Inferior parietal cortex (tissue), 1 donor: ENCODE results near the gene REC114.
"Not testable (repeated sequence)": the region's sequence is repeated elsewhere in the genome, so short reads cannot be mapped to it uniquely, and the experiment has no call there.

ENCODE experiments used
- DNase-seq: peaks from one replicate; pipeline ENCODE4 v3.0.0-alpha.2; 2016; ENCODE audit errors: extremely low spot score

Gene REC114

DNA sequence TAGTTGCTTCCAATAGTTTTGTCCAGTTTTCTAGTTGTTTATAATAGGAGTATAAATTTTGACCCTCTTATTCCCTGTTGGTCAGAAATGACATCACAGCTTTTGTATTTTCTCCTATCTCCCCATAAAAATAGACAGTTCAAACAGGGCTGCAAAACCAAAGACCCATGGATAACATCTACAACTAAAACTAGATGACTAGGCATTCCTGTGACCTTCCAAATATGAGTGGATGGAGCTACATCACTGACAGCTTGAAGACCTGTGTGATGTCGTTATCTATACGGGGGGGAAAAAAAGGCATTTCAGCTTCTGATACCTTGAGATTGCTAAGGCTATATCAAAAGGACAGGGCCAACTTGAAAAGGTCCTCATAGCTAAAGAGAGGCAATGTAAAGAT is 84.6 kb downstream of the REC114 start:
- no peak for DNase-seq

DNA sequence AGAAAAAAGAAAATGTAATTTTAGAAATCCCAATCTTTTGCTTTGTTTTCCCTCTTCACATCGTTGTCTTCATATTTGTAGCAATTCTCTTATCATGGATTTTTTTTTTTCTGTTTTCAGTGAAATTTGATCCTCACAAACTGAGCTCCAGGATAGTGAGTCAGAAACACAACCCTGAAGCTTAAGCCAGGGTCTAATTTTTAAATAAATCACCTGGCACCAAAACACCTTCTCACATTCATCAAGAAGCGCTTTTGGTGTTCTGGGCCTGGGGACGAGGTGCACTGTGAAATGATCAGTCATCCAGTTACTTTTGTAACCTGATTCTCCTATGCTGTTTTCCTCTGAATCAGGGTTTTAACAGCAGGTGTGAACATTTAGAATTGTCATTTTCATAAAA is 87.7 kb downstream of the REC114 start:
- no peak for DNase-seq

DNA sequence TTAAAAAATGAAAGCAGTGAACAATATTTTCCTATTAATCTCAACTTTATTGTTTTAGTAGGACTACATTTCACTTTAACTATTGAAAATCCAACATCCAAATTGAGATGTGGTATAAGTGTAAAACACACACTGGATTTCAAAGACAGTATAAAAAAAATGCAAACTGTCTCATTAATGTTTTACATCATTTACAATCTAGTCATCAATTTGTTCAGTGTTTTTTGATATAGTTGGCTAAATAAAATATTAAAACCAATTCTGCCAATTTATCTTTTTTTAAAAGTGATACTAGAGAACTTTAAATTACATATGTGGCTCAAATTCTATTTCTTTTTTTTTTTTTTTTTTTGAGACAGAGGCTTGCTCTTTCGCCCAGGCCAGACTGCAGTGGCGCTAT is 95.2 kb downstream of the REC114 start:
- DNase-seq: no peak

DNA sequence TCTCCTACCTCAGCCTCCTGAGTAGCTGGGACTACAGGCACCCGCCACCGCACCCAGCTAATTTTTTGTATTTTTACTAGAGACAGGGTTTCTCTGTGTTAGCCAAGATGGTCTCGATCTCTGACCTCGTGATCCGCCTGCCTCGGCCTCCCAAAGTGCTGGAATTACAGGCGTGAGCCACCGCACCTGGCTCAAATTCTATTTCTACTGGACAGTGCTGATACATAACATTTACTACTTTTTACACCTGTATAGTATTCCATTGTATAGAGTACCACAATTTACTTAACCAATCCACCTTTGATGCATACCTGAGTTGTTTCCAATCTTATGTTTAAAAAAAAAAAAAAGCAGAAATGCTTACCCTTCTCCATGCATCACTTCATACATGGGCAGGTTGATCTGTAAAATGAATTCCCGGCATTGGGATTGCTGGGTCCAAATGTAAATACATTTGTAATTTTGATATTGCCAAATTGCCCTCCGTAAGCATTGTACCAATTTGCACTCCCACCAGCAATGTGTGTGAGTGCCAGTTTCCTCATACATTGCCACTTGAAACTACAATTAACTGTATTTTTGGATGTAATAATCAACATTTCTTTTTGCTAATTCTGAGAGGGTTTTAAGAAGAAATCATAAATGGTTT is 95.7 kb downstream of the REC114 start:
- DNase-seq: no peak

DNA sequence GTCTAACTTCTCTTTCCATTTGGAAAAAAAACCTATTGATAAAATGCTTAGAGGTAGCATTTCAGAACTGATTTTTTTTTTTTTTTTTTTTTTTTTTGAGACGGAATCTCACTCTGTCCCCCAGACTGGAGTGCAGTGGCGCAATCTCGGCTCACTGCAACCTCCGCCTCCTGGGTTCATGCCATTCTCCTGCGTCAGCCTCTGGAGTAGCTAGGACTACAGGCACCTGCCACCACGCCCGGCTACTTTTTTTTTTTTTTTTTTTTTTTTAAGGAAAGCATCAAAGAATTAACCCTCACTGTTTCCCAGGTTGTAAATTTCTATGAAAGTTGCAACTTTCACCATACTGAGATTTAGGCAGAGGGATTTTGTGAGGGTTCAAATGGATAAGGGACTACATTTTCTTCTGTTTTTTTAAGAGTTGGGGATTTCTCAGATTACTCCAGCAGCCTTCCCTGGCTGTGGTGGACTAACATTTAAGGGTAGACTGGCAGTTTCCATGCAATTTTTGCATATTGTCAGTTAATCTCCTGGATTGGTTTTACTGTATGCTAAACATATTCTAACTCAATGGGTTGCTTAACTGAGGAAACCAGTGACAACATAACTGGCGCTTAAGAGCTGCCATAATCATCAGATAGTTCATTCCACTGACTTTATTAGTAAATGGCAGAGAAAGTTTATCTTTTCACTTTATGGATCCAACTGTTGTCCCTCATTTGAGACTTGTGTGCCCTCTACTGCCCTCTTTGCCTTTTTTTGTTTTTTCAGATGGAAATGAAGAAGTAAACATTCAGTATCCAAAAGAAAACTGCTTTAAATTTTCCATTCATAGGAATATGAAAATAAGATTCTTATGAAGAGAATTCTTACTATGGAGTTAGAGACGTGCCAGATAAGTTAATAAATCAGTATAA is 96.5 kb downstream of the REC114 start:
- no peak for DNase-seq

DNA sequence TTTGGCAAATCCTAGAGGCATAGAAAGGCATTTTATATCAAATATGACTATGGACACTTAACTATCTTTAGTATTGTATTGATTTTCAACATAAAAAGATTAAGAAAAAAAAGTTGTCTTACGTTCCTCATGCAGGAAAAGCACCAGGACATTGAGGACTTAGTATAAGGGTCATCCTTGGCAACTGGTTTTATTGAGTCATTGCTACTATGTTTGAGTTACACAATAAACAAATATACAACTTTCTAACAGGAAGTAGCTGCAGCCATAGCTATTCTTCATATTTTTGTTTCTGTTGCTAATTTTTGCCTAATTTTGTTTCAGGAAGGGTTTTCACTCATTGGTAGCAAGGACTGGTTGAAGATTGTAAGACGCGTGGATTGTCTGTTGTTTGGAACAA is 97.2 kb downstream of the REC114 start:
- no peak for DNase-seq

DNA sequence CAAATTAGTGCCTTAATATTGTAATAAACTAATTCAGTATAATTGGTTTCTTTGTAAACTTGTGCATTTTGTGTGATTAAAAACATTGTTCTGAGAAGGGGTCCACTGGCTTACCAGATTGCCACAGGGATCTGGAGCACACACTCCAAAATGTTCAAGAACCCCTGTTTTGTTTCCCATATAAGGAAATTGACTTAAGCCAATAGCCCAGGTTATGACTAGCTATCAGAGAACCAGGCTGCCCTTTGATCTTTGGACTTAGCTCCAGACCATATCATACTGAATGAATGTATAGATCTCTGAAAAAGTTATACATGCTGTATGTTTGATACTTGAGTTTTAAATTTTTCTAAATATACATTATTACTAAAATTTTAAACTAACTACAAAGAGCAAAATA is 98.5 kb downstream of the REC114 start:
- no peak for DNase-seq

DNA sequence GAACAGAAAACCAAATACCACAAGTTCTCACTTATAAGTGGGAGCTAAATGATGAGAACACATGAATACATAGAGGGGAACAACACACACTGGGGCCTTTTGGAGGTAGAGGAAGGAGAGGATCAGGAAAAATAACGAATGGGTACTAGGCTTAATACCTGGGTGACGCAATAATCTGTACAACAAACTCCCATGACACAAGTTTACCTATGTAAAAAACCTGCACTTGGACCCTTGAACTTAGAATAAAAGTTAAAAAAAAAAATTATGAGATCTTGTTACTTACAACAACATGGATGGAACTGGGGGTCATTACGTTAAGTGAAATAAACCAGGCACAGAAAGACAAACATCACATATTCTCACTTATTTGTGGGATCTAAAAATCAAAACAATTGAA is 106.0 kb downstream of the REC114 start:
- DNase-seq: not testable (repeated sequence)

DNA sequence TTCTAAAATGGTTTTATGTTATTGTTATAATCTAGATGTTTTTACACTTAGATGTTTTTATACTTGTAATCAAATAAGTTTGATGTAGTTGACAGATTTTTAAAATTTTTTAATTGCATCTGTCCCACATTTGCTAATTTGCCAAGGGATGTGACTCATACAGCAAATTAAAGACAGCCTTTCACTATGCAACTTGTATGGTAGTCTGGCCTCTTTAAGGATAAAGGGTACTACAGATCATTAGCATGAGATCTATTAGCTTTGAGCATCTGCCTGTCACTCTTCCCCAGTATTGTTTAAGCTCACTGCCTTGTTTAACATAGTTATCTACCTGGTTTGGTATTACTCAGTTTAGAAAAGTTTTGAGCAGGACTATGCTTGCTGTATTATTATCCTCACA is 107.2 kb downstream of the REC114 start:
- no peak for DNase-seq

DNA sequence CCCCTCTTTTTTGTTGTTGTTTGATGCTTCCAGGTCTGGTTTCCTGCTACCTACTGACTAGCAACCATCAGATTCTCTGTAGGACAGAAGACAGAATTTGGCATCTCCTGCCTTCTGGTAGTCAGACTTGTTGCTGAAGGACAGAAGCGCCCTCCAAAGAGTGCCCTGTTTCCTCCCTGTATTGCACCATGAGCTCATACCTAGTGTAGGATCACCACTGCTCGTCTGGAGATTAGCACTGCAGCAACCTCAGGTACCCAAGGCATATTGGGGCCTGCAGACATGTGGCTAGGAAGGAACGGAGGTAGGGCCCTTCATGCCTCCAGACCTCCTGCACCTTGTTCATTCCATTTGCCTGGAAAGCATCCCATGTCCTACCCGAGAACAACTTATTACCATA is 112.1 kb downstream of the REC114 start:
- DNase-seq: no peak

DNA sequence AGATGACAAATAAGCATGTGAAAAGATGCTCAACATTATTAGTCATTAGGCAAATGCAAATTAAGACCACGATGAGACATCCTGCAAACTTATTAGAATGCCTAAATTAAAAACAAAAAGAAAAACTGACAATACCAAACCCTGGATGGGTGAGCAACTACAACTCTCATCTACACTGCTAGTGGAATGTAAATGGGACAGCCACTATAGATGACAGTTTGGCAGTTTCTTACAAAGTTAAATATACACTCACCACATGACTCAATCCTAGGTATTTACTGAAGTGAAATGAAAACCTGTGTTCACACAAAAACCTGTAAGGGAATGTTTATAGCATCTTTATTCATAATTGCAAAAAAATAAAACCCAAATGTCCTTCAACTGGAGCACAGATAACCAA is 115.6 kb downstream of the REC114 start:
- DNase-seq: no peak

DNA sequence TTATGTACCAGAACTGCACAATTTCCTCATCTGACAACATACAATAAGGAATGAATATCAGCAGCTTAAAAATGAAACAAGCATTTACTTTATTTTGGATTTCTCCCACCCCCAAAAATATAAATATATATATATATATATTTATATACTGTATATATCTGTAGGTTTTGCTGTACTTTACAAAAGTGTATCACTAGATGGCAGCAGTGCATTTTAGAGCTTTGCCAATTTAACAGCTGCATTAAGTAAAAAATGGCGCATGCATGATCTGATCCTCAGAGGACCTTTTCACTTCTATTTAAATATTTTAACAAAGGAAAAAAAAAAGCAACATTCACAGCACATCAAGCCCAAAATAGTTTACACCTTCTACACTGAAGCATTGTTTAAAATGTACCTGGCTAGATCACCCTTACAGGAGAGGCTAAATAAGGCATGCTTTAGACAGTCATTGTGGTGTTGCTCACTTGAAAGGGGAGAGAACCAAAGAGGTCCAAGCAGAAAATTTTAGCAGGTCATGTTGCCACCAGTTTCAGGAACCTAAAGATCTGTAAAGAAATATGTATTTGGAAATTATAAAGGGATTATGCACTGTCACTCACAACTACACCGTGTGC is 117.6 kb downstream of the REC114 start:
- DNase-seq: peak; percentile 86

DNA sequence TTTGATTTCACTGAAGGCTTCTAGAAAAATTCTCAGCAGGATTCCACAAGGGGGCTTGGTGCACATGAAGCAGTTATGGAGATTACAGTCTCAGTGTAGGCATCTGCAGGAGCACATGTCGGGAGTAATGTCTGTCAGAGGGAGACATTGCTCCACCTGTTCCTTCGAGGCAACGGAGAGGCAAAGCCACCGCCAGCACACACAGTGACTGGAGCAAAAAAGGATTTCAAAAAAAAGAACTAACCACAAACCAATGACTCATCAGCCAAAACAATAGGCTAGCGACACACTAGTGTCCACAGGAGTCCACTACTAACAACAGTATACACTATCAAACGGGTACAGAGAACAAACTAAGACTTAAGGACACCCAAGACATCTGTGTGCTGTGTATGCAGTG is 121.3 kb downstream of the REC114 start:
- peak; percentile 49 for DNase-seq

DNA sequence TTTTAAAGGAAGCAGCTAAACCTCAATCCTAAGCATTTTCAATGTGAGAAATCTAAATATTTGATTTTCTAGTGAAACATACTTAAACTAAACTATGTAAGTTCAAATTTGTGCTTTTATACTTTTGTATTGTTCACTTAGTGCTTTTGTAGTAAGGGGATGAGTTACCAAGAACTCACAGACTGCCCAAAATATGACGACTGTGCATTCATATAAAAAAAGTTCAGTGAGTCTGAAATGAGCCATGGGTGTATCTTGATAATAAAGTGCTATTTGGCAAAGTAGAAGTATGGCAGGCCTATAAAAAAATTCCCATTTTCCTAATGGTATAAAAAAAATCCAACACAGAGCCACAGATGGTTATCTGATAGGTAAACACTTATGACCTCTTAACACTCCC is 124.1 kb downstream of the REC114 start:
- DNase-seq: no peak

DNA sequence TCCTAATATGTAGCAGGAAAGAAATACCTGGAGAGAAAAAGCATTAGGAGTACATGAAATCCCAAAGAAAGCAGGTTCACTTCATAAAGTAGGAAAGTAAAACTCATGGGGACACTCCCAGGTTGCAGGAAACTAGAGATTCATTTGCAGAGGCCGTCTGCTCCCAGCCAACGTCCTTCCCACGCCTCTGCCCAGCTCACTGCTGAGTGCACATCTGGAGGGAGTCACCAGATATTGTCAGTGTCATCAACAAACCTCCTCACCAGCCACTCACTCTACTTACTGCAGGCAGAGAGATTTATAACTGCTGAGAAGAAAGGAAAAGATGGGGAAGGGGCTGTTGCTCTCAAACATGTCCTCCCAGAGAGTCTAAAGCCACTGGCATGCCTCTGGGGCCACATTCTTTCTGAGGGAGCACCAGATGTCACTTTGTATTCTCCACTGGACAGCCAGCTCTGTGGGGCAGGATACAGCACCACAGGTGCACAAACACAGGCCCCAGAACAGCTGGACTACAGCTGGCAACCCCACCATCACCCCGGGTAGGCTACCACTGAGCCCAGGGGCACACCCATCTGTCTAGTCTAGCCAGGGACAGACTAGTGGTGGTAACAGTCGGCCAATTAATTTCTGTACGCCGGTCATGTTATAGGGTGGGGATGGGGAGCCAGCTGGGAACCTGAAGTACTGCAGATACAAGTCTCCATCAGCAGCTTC is 125.8 kb downstream of the REC114 start:
- no peak for DNase-seq

DNA sequence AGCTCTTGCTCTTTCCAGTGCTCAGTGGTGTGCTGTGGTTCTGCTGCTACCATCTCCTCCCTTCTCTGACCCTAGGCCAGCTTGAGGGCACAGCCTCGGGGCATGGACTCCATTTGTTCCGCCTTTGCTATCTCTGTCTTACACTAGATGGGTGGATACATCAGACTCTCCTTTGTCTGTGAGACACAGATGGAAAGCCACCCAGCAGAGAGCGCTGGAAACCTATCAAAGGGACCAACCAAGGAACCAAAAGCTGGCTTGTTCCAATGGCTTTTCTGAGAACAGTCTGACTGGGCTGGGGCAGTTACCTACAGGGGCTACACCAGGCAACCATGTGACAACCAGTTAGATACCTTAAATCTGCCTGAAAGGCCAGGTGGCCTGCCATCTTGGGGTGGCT is 126.4 kb downstream of the REC114 start:
- DNase-seq: no peak

DNA sequence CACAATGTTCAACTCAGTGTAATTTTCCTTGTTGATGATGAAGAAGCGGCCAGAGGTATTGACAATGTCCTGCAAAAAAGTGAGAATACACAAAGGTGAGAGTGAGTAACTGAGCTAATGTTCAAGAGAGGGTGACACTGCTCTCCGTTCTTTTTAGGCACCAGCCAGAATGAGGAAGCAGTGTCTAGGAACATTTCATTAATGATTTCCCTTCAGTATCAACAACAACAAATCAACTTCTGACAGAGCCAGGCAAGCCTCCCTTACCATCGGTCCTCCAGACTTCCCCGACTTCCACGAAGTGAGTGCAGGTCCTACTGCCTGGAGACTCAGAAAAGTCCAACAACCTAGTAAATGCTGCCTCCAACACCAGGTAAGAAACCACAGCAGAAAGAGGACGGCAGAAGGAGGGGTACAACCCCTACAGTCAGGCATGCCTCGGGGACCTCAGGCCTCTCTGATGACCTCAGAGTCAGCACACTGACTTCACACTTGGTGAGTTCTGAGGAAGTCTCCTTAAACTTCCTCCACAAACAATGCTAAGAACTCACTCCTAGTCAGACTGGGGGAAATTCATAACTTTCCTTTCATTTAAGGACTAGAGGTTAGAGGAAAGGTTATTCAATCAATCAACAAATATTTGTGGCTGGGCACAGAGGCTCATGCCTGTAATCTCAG is 127.5 kb downstream of the REC114 start:
- DNase-seq: no peak

DNA sequence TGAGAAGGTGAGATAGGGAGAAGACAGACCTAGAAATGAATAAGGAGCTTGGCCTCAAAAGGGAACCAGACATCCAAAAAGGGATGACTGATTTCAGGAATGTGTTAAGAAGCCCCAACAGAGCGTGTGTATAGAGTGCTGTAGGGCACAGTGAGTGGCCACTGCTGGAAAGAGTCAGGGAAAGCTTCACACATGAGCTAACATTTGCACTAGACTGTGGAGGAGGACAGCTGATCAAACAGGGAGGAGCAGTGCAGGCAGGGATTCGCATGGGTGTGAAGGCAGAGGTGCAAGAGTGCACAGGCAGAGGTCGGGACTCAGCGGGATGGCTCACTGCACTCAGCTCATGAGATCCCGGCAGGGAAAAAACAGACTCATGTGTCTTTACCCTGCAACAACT is 128.4 kb downstream of the REC114 start:
- DNase-seq: no peak

DNA sequence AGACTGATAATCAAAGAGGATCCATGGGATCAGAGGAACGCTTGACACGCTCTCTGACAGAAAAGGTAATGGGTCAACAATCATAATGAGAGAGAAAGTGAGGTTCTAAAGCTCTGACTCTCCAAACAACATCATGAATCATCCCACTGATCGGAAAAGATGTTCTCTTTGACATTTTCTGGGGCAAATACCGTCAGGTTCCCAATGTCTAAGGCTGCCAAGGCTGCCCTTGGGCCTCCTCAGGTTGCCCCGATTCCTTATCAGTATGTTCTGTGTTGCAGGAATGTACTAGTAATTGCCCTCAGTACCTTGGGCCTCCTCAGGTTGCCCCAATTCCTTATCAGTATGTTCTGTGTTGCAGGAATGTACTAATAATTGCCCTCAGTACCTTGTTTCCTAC is 129.3 kb downstream of the REC114 start:
- DNase-seq: no peak

DNA sequence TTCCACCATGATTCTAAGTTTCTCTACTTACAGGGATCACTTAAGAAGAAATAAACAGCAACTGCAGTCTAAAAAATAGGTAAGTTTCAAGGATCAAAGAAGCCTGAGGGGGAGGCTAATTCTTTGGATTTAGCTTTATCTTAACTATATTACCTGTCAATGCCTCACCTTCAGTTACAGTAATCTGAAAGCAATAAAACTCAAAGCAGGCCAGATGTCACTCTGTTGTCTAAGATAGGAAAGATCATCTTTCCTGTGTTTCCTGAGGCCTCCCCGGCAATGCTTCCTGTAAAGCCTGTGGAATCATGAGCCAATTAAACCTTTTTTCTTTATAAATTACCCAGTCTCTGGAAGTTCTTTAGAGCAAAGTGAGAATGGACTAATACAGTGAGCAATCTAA is 130.1 kb downstream of the REC114 start:
- DNase-seq: no peak

DNA sequence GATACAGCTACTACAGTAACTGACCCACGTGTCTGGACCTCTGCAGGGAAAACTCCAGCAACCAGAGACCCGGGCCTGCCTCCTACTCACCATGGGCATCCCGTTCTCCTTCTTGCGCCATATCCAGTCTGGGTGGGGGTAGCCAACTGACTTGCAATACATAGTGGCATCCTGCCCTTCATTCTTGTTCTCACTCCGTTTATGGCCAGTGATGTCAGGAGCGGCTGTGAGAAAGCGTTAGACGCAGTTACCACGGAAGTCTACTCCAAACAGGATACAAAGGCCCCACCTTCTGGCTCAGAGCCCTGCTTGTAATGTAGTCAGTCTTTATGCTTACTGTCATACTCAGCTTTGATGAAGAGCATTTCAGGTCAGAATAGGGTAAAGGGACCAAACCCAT is 130.6 kb downstream of the REC114 start:
- no peak for DNase-seq
